Panc1 (cell line): ENCODE results near the gene TDRD10.

Source experiments
- REST ChIP-seq, 2 experiments: IDR thresholded peaks; 2 replicates each; pipeline ENCODE4 v1.6.1; 2011 to 2012; ENCODE audit warnings: low read depth in 2 of 2, control low read depth in 1 of 2, low read length in 1 of 2, mild to moderate bottlenecking in 1 of 2, moderate library complexity in 1 of 2; ENCODE audit not compliant: insufficient read depth in 1 of 2
- SIN3A ChIP-seq: IDR thresholded peaks from 2 replicates; pipeline ENCODE4 v1.6.1; 2012; ENCODE audit warnings: low read depth, mild to moderate bottlenecking, low read length, moderate library complexity, borderline replicate concordance; ENCODE audit not compliant: insufficient read depth
- TF ChIP-seq, protein P1 (sequence below): fragments of 450-650 bp; IDR thresholded peaks from 2 replicates; pipeline ENCODE4 v1.5.1; 2017; ENCODE audit warnings: mild to moderate bottlenecking

GRCh38 chr1:154581766-154582165 is 79.7 kb downstream of the TDRD10 start:
- TF ChIP-seq, protein P1, sequence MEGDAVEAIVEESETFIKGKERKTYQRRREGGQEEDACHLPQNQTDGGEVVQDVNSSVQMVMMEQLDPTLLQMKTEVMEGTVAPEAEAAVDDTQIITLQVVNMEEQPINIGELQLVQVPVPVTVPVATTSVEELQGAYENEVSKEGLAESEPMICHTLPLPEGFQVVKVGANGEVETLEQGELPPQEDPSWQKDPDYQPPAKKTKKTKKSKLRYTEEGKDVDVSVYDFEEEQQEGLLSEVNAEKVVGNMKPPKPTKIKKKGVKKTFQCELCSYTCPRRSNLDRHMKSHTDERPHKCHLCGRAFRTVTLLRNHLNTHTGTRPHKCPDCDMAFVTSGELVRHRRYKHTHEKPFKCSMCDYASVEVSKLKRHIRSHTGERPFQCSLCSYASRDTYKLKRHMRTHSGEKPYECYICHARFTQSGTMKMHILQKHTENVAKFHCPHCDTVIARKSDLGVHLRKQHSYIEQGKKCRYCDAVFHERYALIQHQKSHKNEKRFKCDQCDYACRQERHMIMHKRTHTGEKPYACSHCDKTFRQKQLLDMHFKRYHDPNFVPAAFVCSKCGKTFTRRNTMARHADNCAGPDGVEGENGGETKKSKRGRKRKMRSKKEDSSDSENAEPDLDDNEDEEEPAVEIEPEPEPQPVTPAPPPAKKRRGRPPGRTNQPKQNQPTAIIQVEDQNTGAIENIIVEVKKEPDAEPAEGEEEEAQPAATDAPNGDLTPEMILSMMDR: no peak
- TF ChIP-seq SIN3A: no peak
- TF ChIP-seq REST (IDR thresholded peaks at IDR 0.05; ENCODE audit: insufficient read depth in 1 of 2, low read depth in 2 of 2, low read length in 1 of 2): no peak
